KBM-7 (cell line): ENCODE data around the gene METTL5.
"Not testable (repeated sequence)": the region's sequence is repeated elsewhere in the genome, so short reads cannot be mapped to it uniquely, and the experiment has no call there.

Source experiments
- DNase-seq: peaks from one replicate; pipeline ENCODE4 v3.0.0-alpha.2; 2015
- in situ Hi-C: fragments of 300-500 bp; cut with MboI; formaldehyde crosslinking; loops from 2 replicates; pipeline ENCODE4 v1.14.3; 2020; ENCODE audit warnings: low sequenced_read_pairs, low pct_unique_long_range_greater_than_20kb, mixed read lengths

The METTL5 gene

GRCh38 chr2:169838743-169839489 lies 14.2 kb upstream of the METTL5 start:
- in situ Hi-C loops = no loop called here

DNA sequence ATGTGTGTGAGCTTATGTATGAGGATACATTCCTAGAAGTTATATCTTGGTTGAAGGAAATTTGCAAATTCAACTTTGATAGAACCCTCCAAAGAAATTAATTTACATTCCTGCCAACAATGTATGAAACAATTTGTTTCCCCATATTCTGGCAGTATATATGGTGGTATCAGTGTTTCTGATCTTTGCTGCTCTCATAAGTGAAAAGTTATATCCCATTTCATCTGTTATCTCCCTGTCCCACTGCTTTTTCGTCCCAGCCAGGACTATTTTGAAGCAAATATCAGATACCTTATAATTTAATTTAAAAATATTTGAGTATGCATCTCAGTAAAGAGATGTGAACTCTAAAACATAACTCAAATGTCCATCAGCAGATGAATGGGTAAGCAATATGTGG lies 9.7 kb upstream of the METTL5 start:
- in situ Hi-C loops = no loop called here
- no peak for DNase-seq

More at GRCh38 chr2:169838743-169839489, 14.2 kb upstream of the METTL5 start:
- DNase-seq = no peak

- DNase-seq = peak; percentile 69
- in situ Hi-C loops = no loop called here
Measured at GRCh38 chr2:169828141-169828811, 3.6 kb upstream of the METTL5 start.

DNA sequence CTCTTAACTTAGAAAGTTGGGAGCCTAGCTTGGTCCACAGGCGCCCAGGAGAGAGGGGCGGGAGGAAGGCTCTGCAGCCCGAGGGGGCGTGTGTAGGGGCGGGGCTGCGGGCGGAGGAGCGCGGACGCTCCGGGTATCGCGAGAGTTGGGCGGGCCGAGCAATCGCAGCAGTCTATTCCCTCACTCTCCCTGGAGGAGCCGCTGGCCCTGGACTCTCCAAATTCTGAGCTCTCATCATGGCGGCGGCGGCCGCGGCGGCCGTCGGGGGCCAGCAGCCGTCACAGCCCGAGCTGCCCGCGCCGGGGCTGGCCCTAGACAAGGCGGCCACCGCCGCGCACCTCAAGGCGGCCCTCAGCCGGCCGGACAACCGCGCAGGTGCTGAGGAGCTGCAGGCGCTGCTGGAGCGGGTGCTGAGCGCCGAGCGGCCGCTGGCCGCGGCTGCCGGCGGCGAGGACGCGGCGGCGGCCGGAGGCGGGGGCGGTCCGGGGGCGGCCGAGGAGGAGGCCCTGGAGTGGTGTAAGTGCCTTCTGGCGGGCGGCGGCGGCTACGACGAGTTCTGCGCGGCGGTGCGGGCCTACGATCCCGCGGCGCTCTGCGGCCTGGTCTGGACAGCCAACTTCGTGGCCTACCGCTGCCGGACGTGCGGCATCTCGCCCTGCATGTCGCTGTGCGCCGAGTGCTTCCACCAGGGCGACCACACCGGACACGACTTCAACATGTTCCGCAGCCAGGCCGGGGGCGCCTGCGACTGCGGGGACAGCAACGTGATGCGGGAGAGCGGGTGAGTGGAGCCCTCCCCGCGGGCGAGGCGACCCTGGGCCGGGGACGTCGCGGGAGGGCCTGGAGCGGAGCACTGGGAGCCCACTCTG lies 2.8 kb upstream of the METTL5 start, which contains the start of gene UBR3:
Gene UBR3 (plus strand): TSS at position 183 of the 869 bp plus-strand sequence. CDS start 54 bp downstream, at position 237.
- DNase-seq = peak; percentile 89
- in situ Hi-C loops = no loop called here

- no peak for DNase-seq
- in situ Hi-C loops = no loop called here
Measured at GRCh38 chr2:169823996-169824372, 721 bp downstream of the METTL5 start.

- DNase-seq = no peak
- in situ Hi-C loops = no loop called here
Measured at GRCh38 chr2:169822785-169823392, 1.8 kb downstream of the METTL5 start.

- no peak for DNase-seq
- in situ Hi-C loops = no loop called here
Measured at GRCh38 chr2:169822036-169822435, 2.7 kb downstream of the METTL5 start.

DNA sequence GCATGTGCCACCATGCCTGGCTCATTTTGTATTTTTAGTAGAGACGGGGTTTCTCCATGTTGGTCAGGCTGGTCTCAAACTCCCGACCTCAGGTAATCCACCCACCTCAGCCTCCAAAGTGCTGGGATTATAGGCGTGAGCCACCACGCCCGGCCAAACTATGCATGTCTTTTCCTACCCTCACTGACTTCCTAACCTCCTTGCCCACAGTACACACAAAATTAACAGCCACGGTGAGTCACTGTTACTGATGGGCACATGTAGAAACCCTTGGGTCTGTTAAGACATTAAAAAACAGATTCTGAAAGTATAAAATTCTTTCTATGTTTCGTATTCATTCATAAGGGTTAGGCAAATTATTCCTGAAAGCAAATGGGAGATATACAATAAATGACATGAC lies 4.6 kb downstream of the METTL5 start:
- in situ Hi-C loops, DNase-seq: not testable (repeated sequence)

GRCh38 chr2:169819106-169819505 lies 5.6 kb downstream of the METTL5 start:
- in situ Hi-C loops = no loop called here
- DNase-seq = no peak

DNA sequence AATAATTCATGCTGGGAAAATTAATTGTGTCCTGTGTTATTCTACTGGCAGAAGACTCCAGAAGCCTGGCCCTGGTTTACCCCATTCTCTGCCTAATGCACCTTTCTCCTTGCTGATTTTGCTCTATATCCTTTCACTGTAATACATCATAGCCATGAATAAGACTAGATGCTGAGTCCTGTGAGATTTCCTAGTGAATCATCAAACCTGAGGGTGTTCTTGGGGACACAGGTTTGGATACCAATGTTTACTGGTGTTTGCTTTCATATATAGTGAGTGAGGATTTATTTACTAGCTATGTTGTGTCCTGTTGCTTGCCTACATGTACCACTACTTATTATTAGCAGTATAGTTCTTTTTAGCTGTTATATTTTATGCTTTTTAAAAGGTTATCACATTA lies 6.5 kb downstream of the METTL5 start:
- in situ Hi-C loops = no loop called here
- no peak for DNase-seq

GRCh38 chr2:169817369-169817768 lies 7.3 kb downstream of the METTL5 start:
- in situ Hi-C loops, DNase-seq: not testable (repeated sequence)

DNA sequence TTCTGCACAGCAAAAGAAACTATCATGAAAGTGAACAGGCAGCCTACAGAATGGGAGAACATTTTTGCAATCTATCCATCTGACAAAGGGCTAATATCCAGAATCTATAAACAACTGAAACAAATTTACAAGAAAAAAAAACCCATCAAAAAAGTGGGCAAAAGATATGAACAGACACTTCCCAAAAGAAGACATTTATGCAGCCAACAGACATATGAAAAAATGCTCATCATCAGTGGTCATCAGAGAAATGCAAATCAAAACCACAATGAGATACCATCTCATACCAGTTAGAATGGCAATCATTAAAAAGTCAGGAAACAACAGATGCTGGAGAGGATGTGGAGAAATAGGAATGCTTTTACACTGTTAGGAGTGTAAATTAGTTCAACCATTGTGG lies 7.7 kb downstream of the METTL5 start:
- in situ Hi-C loops = not testable (repeated sequence)

GRCh38 chr2:169815849-169816248 lies 8.9 kb downstream of the METTL5 start:
- in situ Hi-C loops = no loop called here
- no peak for DNase-seq

More for the DNA sequence above, 7.7 kb downstream of the METTL5 start:
- not testable (repeated sequence) for DNase-seq

GRCh38 chr2:169808221-169808620 lies 16.5 kb downstream of the METTL5 start:
- in situ Hi-C loops = no loop called here
- no peak for DNase-seq

DNA sequence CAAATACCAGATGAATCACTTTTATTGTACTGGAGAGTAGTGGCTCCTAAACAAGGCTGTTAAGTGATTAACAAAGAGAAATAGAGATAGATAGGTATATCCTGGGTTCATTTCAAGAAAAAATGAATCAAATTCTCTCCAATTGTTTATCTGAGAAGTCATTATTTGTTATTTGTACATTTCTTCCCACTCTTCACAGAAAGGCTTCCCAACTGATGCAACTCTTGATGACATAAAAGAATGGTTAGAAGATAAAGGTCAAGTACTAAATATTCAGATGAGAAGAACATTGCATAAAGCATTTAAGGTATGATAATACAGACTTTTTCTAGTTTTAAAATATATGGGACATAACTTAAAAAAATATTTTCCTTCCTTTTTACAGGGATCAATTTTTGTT lies 18.1 kb downstream of the METTL5 start:
- DNase-seq = no peak
- in situ Hi-C loops = no loop called here

DNA sequence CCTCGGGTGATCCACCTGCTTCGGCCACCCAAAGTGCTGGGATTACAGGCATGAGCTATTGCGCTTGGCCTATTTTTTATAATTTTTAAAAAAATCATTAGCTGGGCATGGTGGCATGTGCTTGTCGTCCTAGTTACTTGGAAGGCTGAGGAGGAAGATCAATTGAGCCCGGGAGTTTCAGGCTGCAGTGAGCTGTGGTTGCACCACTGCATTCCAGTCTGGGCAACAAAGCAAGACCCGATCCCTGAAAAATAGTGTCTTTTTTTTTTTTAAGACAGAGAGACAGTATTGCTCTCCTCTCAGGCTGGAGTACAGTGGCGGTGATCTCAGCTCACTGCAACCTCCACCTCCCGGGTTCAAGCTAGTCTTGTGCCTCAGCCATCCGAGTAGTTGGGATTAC lies 21.2 kb downstream of the METTL5 start:
- no peak for DNase-seq
- in situ Hi-C loops = no loop called here

GRCh38 chr2:169798718-169799592 lies 25.8 kb downstream of the METTL5 start, which contains the start of gene SSB:
TSS of gene SSB (plus strand) at chr2:169798871. CDS start at chr2:169800961, 2,090 bp downstream.
- in situ Hi-C loops = no loop called here
- peak; percentile 93 for DNase-seq

DNA sequence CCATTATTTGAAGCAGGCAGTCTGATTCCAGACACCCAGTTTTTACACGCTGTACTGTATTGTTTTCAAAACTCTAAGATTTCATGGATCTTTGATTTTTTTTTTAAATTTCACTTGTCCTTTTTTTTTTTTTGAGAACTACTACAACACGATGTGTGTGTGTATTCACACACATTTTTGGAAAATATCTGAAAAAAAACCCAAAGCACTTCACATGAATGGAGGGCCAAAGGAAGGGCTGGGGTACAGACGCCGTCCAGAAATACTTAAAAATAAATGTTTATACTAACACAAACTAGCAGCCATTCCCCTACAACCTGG lies 26.3 kb downstream of the METTL5 start:
- in situ Hi-C loops = no loop called here
- DNase-seq = no peak
